Endothelial cell of umbilical vein (primary cell): ENCODE measurements around the gene COPB1. TPM values are rescaled to one million over a fixed set of nuclear protein-coding genes. Genes with fewer than 3 reads are reported as not detected.
A peak's percentile ranks its signal among the peaks of the same experiment; 100 is the strongest.

Experiments
- BruUV-seq: library from RNA; stranded (reverse); fragments of 400-500 nt; replicated peaks from 2 replicates; lab custom pipeline; 2021; lab: Mats Ljungman, UMichigan
- CTCF ChIA-PET: fragments of 300-600, 350-600 bp; sonication (Branson Sonifier 250); formaldehyde crosslinking; loops from one replicate; lab custom pipeline; 2021; ENCODE audit warnings: antibody characterized with exemption, inconsistent platforms; lab: Charles Lee
- POLR2A ChIA-PET: fragments of 300-600, 350-600 bp; sonication (Branson Sonifier 250); formaldehyde crosslinking; loops from one replicate; lab custom pipeline; 2021; ENCODE audit warnings: antibody characterized with exemption, inconsistent platforms; lab: Charles Lee
- DNase-seq: peaks from one replicate; pipeline ENCODE4 v3.0.0-alpha.2; 2011; ENCODE audit warnings: low read depth, low spot score
- FAIRE-seq: peaks from 2 replicates; lab custom pipeline; 2011; peaks lifted over from hg19 to GRCh38; lab: Jason Lieb, UNC
- H2AFZ ChIP-seq: 2 replicates; pipeline ENCODE4 v1.6.0; 2012; ENCODE audit warnings: low read depth, low read length, control low read depth, inconsistent platforms
- H3K27ac ChIP-seq: 2 replicates; pipeline ENCODE4 v1.5.1; 2011; ENCODE audit warnings: low read depth, mild to moderate bottlenecking, control low read depth, low read length, moderate library complexity; ENCODE audit not compliant: insufficient read depth
- H3K27me3 ChIP-seq, 2 experiments: 2 replicates each; pipeline versions ENCODE4 v1.6.0 to v1.6.1; 2011; ENCODE audit warnings: low read length in 2 of 2, mixed read lengths in 1 of 2; ENCODE audit not compliant: control insufficient read depth in 2 of 2, insufficient read depth in 2 of 2
- H3K36me3 ChIP-seq, 2 experiments: 2 replicates in 1 of 2; 3 replicates in 1 of 2; pipeline ENCODE4 v1.5.1; 2011; ENCODE audit warnings: low read length in 2 of 2, mild to moderate bottlenecking in 1 of 2, moderate library complexity in 1 of 2; ENCODE audit not compliant: control insufficient read depth in 2 of 2, insufficient read depth in 2 of 2; ENCODE audit errors: extremely low read depth in 1 of 2
- H3K4me1 ChIP-seq: 3 replicates; pipeline ENCODE4 v1.5.1; 2011; ENCODE audit warnings: mild to moderate bottlenecking, low read length; ENCODE audit not compliant: control insufficient read depth, insufficient read depth; ENCODE audit errors: extremely low read depth
- H3K4me2 ChIP-seq: 2 replicates; pipeline ENCODE4 v1.6.1; 2011; ENCODE audit warnings: low read length, control low read depth, mixed read lengths; ENCODE audit not compliant: insufficient read depth
- H3K4me3 ChIP-seq, 3 experiments: fragments of 200-600 bp in 1 of 3; sonication (generic), shearing (Covaris generic) in 1 of 3; replicated peaks in 1 of 3; 2 replicates each; pipeline ENCODE4 v1.5.1; 2011 to 2016; ENCODE audit warnings: control low read depth in 3 of 3, low read length in 3 of 3, mild to moderate bottlenecking in 2 of 3, inconsistent platforms in 1 of 3, low read depth in 1 of 3, moderate library complexity in 1 of 3; ENCODE audit not compliant: insufficient read depth in 1 of 3
- H3K79me2 ChIP-seq: 2 replicates; pipeline ENCODE4 v1.6.0; 2012; ENCODE audit warnings: low read length, inconsistent platforms; ENCODE audit not compliant: control insufficient read depth, insufficient read depth
- H3K9ac ChIP-seq: replicated peaks from 2 replicates; pipeline ENCODE3; 2011; ENCODE audit warnings: low read length, control low read depth; ENCODE audit not compliant: insufficient read depth; ENCODE audit errors: extremely low read depth
- H3K9me1 ChIP-seq: replicated peaks from 3 replicates; pipeline ENCODE4 v1.6.0; 2011; ENCODE audit warnings: mild to moderate bottlenecking, low read length; ENCODE audit not compliant: control insufficient read depth, insufficient read depth; ENCODE audit errors: extremely low read depth
- H3K9me3 ChIP-seq: replicated peaks from 2 replicates; pipeline ENCODE4 v1.5.1; 2012; ENCODE audit warnings: low read length, inconsistent platforms; ENCODE audit not compliant: control insufficient read depth, insufficient read depth
- H4K20me1 ChIP-seq: replicated peaks from 2 replicates; pipeline ENCODE3; 2011; ENCODE audit warnings: mild to moderate bottlenecking, low read length; ENCODE audit not compliant: control insufficient read depth, insufficient read depth; ENCODE audit errors: extremely low read depth
- EZH2 ChIP-seq: IDR thresholded peaks from 2 replicates; pipeline ENCODE4 v1.6.1; 2012; ENCODE audit warnings: borderline replicate concordance, low read depth, mild to moderate bottlenecking, moderate library complexity, low read length, inconsistent platforms; ENCODE audit not compliant: severe bottlenecking
- FOS ChIP-seq: IDR thresholded peaks from 2 replicates; pipeline ENCODE4 v1.6.1; 2011; ENCODE audit warnings: mild to moderate bottlenecking, low read length, moderate library complexity, borderline replicate concordance; ENCODE audit not compliant: insufficient read depth
- GATA2 ChIP-seq: IDR thresholded peaks from 2 replicates; pipeline ENCODE4 v1.7.0; 2011; ENCODE audit warnings: low read depth, mild to moderate bottlenecking, moderate library complexity, mixed read lengths, low read length; ENCODE audit not compliant: insufficient read length, insufficient read depth
- JUN ChIP-seq: IDR thresholded peaks from 2 replicates; pipeline ENCODE4 v1.6.1; 2011; ENCODE audit warnings: borderline replicate concordance, low read depth; ENCODE audit not compliant: insufficient read length, insufficient read depth
- MYC ChIP-seq: IDR thresholded peaks from one replicate; pipeline ENCODE4 v1.6.1; 2011; ENCODE audit warnings: mild to moderate bottlenecking, low read depth, low read length
- POLR2A ChIP-seq: IDR thresholded peaks from 2 replicates; pipeline ENCODE4 v1.6.1; 2012; ENCODE audit warnings: low read depth, mild to moderate bottlenecking, control low read depth, low read length
- POLR2AphosphoS5 ChIP-seq: IDR thresholded peaks from 2 replicates; pipeline ENCODE4 v1.6.1; 2012; ENCODE audit warnings: low read depth, mild to moderate bottlenecking, control low read depth, low read length, moderate library complexity; ENCODE audit not compliant: insufficient read depth
- dilution Hi-C: fragments of 300-500 bp; cut with MboI; formaldehyde crosslinking; loops from one replicate; pipeline ENCODE4 v1.15.0; 2019; ENCODE audit warnings: low sequenced_read_pairs; ENCODE audit not compliant: extremely low pct_ligation_motif_present
- intact Hi-C: fragments of 100-400 bp; cut with micrococcal nuclease; formaldehyde crosslinking; loops from one replicate; pipeline ENCODE4 v1.10.0; 2022
- polyA plus RNA-seq, 4 experiments: library from polyadenylated mRNA; depleted of rRNA in 3 of 4; stranded (reverse) in 3 of 4; unstranded in 1 of 4; fragments of >200 nt; gene quantifications; 2 replicates each; pipeline versions ENCODE4 v1.2.1 to v1.2.3, GENCODE V29; 2011 to 2012; ENCODE audit warnings: missing spikeins in 1 of 4
- total RNA-seq: library from RNA; stranded (reverse); gene quantifications from 2 replicates; pipeline ENCODE4 v1.2.3, GENCODE V29; 2021
- TF ChIP-seq, protein P1 (sequence below), 2 donors: IDR thresholded peaks; 1 replicate in 1 of 2; 2 replicates in 1 of 2; pipeline ENCODE4 v1.5.1; 2011; ENCODE audit warnings: low read length in 2 of 2, mild to moderate bottlenecking in 2 of 2, moderate library complexity in 2 of 2, control low read depth in 1 of 2, inconsistent platforms in 1 of 2, low read depth in 1 of 2; ENCODE audit not compliant: insufficient read depth in 1 of 2; ENCODE audit errors: extremely low read depth in 1 of 2
- TF ChIP-seq, protein P2 (sequence below): IDR thresholded peaks from 2 replicates; pipeline ENCODE4 v1.6.1; 2011; ENCODE audit not compliant: insufficient read depth, insufficient read length

COPB1 gene
- total and polyA plus RNA-seq, 2 donors (not counting 3 experiments of a cell fraction or from before 2014, with no cell fraction given) = 61.1 to 145 TPM

DNA sequence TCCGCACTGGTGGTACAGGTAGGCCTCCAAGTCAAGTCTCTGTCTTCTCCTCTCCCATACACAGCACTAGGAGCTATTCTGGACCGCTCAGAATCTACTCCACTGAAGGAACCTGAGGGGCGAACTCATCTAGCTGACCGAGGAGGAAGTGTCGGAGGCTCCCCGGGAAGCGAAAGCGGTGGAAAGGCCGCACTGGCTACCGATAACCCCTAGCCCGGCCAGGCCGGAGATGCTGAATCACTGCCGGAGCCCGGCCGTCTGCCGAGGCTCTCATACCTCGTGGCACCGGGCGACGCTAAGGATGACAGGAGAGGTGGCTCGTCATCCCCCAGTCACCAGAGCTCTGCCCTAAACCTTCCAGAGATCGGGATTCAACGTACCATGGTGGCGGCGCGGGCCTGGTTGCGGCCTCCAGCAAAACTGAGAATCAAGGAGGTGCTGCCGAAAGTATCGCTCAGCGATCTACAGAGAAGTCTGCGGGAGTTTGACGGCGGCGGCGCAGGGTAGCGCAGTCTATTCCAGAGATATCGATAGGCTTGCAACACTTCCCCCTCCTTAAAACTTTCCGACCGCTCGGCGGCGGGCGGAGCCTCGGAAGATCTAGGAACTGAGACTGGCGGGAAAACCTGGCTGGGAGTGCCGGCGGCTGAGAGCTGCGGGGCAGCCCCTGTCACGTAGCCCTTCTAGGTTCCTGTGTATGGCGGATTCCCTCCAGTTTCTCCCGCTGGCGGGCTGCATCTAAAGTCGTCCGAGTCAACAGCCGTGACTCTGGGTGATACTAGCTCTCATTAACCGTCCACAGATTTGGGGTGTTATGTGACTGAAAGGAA is 20.5 kb upstream of the COPB1 start, which contains the start of gene PSMA1:
Gene PSMA1 (minus strand): TSS at position 470 of the 830 bp plus-strand sequence. CDS start 87 bp downstream, at position 383.
- DNase-seq = peak; percentile 98
- CTCF ChIA-PET = interaction anchor here (0.9 to 1.7 kb wide), 4 partner anchors 33 to 388 kb away, joined by 3 to 8 read pairs (median 4); no protein-coding TSS in a partner anchor
- TF ChIP-seq, protein P1, sequence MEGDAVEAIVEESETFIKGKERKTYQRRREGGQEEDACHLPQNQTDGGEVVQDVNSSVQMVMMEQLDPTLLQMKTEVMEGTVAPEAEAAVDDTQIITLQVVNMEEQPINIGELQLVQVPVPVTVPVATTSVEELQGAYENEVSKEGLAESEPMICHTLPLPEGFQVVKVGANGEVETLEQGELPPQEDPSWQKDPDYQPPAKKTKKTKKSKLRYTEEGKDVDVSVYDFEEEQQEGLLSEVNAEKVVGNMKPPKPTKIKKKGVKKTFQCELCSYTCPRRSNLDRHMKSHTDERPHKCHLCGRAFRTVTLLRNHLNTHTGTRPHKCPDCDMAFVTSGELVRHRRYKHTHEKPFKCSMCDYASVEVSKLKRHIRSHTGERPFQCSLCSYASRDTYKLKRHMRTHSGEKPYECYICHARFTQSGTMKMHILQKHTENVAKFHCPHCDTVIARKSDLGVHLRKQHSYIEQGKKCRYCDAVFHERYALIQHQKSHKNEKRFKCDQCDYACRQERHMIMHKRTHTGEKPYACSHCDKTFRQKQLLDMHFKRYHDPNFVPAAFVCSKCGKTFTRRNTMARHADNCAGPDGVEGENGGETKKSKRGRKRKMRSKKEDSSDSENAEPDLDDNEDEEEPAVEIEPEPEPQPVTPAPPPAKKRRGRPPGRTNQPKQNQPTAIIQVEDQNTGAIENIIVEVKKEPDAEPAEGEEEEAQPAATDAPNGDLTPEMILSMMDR (IDR thresholded peaks at IDR 0.05; ENCODE audit: extremely low read depth in 1 of 2, insufficient read depth in 1 of 2, low read depth in 1 of 2, low read length in 2 of 2) = no peak
- TF ChIP-seq MYC (no peak), JUN (no peak), POLR2A (peak; percentile 88), GATA2 (peak; percentile 47), FOS (peak; percentile 22), POLR2AphosphoS5 (peak; percentile 89), EZH2 (no peak)
- TF ChIP-seq, protein P2, sequence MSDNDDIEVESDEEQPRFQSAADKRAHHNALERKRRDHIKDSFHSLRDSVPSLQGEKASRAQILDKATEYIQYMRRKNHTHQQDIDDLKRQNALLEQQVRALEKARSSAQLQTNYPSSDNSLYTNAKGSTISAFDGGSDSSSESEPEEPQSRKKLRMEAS = no peak
- intact Hi-C loops = loop anchor here (1.0 to 5.0 kb wide), 4 partner anchors 21 to 387 kb away; partner anchors contain the start of gene COPB1
- Histone ChIP-seq H3K27me3 (no peaks in the 10 kb centered on the region), H3K4me3 (peak within 1 kb of the TSS; percentile 86 to 97 (median 88)), H3K9ac (peak within 1 kb of the TSS; percentile 99), H3K79me2 (peaks cover 28% of the 10 kb centered on the region), H3K4me1 (peaks cover 15% of the 10 kb centered on the region), H2AFZ (peak within 1 kb of the TSS; percentile 100), H3K36me3 (peaks cover 4 to 12% of the 10 kb centered on the region in 2 experiments), H3K27ac (peak within 1 kb of the TSS; percentile 97), H3K9me1 (no peaks in the 10 kb centered on the region), H3K4me2 (peak within 1 kb of the TSS; percentile 100), H4K20me1 (peaks cover 3% of the 10 kb centered on the region), H3K9me3 (no peaks in the 10 kb centered on the region)
- dilution Hi-C loops = no loop called here
- TSS peak; percentile 73 for BruUV-seq
- FAIRE-seq = peak; percentile 96
- POLR2A ChIA-PET = interaction anchor here (0.6 kb wide), 1 partner anchor 63 kb away, joined by 6 read pairs; no protein-coding TSS in a partner anchor
